ENCODE measurements around the gene SAFB.
"Not testable (repeated sequence)": the region's sequence is repeated elsewhere in the genome, so short reads cannot be mapped to it uniquely, and the experiment has no call there.

The SAFB gene

GRCh38 chr19:5595745-5596144 is 27.1 kb upstream of the SAFB start:
- no peak for DNase-seq

DNA sequence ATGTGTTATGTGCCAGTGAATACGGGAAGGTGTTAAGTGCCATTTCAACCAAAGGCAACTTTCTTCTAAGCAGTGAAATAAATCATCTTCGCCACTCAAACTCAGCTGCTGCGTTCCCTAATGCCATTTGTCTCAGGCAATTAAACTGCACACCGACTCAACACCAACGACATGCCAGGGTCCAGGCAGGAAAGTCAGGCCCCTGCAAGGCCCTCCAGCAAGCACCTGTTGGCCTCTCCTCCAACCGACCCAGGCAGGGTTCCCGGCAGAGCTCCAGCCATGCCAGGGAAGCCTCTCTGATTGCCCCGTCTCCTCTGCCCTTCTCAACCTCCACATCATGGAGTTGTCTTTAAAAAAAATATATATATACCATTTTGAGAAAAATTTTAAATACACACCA is 22.1 kb upstream of the SAFB start:
- DNase-seq, result no peak

DNA sequence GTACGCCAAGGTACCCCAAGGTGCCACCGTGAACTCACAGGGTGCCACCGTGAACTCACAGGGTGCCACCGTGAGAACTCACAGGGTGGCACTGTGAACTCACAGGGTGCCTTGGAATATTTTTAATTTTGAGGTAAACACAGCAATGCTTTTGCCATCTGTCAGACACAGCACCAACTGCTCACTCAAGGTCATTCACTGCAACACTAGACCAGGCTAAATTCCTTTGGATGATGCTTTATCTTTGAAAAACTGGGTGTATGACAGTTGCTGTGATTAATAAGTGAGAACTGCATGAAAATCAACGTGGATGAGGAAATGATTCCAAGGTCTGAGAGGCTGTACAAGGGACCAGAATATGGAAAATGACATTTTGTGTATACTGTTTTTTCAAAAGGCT is 19.3 kb upstream of the SAFB start:
- DNase-seq, result no peak

DNA sequence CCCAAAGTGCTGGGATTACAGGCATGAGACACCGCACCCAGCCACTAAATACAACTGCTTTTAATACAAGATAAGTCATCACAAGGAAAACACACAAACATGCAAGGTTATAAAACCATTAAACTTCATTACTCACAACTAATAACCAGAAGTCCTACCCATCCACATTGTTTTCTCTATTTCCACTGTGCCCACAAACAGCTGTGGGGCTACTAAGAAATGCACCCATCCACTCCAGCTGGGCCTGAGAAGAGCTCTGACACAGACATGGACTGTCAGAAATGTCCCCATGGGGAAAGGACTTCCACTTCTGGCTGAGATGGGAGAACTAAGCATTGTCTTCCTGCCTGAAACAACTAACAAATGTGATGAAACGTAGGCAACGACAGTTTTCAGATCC is 17.5 kb upstream of the SAFB start:
- DNase-seq, result no peak

DNA sequence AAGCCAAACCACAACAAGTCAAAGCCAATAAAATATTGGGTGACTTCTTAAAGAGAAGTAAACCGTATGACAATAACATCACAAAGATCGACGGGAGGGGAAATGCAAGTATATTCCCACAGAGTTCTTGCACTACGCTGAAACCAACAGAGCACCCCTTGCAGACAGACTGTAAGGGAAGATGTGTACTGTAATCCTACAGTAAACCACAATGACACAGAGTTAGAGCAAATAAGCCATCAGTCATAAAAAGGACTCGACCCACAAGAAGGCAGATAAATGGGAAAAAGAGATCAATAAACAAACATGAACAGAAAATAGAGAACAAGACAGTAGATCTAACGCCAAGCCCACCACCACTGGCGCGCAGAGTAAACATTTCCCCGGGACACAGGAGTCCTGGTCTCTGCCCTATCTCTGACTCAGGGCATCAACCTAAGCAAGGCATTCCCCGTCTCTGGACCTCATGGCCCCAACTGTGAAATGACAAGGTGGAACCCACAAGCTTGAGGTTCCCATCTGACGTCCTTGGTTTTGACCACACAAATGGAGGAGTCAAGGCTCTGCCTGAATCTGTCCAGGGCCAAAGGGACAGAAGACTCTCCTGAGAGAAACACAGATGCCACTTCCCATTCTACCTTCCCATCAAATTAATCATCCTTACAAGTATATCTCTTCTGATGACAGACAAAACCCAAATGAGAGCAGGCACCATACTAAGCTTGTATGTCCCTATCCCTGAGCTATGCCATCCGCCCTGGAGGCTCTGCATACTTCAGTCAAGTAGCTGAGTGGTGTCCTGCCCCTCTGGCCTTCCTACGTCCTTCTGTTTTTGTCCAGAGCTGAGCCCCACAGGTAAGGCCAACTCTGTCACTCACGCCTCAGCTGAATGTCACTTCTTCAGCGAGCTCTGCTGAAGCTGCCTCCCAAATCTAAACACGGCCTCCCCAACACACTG is 15.3 kb upstream of the SAFB start:
- DNase-seq, result no peak

- no peak for DNase-seq
Observed at GRCh38 chr19:5608291-5608690, 14.6 kb upstream of the SAFB start.

- DNase-seq, result not testable (repeated sequence)
Observed at GRCh38 chr19:5608766-5609165, 14.1 kb upstream of the SAFB start.

GRCh38 chr19:5609881-5610448 is 12.9 kb upstream of the SAFB start:
- no peak for DNase-seq

DNA sequence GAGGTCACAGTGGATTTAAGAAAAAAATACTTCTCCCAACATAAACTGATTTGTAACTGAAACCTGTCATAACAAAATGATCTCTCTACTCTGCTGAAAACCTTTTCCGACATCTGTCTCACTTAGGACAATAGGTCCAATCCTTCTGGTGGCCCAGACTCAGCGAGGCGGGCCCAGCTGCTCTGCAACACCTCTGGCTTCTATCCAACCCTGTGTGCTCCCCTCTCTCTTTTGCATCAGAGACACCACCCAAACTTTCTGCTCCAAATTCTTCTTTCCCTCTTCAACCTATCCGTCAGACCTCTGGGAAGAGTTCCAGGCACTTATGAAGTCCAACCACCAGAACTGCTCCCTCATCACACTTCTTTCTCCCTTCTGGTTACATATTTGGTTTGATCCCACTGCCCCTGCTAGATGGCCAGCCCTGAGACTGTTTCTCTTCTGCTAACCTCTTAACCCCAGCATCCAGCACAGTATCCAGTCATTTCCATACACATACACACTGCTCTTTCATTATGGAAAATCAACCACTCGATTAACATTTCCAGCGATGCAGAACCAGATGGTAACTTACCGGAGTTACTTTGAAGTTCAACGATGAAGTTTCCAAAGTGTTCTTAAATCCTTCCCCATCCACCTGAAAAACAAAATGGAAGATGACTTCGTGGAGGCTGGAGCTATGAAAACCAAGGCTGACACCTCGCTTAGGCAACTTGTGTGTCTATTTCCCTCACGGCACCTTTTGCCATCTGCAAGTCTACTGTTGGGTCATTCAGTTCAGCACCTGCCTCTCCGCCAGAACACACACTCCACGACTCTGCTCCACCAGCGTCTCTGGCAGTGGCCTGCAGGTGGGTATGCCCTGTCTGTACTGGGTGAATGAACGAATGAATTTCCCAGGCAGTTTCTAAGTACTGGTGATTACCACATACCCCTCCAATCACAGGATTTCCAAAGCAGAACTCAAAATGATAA is 9.7 kb upstream of the SAFB start:
- DNase-seq, result no peak

- DNase-seq, result no peak
Observed at GRCh38 chr19:5615756-5616327, 7.0 kb upstream of the SAFB start.

DNA sequence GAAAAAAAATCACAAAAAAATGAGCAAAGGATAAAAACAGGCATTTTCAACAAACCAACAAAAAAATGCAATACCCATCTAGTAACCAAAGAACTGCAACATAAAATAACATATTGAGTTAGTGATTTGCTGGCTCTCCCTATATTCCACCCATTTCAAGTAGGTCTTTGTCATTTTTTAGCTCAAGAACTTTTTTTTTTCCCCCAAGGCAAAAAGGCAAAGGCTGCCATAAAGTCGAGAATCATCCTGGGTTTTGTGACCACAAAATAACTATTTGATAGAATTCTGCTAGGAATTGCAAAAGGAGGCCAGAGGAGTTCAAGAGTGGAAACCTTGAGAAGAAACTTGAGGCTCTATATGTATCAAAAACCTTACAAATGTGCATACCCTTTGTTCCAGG is 5.8 kb upstream of the SAFB start:
- no peak for DNase-seq

DNA sequence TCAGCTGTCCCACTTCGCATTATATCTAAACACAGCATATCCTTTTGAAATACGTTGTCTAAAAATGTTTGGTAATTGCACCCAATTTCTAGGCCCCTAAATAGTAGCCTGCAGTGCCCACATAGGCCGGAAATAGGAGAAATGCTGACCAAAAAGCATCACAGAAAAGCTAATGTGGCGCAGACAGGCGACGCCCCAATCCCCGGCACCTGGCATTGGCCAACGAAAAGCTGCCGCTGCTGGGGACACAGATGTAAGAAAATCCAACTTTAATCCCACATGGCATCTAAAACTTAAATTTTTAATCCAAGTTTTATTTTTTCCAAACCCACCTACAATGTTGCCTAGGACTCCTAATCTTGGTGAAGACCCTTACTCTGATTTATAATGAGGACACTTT is 4.3 kb upstream of the SAFB start:
- DNase-seq, result no peak

DNA sequence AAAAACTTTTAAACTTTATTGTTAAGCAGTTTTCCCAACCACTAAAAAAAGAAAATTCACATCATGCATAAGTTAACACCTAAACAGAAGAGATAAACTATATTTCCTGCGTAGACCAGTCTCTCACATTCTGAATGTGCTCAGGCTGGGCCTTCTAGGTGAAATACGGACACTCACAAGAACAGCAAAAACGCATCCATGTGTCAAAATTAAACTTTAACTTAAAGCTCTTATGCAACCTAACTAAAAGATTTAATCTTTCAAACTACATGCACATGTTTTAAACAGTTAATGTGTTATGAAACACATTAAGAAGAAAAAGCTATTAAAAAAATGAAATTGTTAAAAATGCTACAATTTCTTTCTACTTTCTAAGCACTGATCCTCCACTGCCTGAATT is 2.9 kb upstream of the SAFB start:
- no peak for DNase-seq

DNA sequence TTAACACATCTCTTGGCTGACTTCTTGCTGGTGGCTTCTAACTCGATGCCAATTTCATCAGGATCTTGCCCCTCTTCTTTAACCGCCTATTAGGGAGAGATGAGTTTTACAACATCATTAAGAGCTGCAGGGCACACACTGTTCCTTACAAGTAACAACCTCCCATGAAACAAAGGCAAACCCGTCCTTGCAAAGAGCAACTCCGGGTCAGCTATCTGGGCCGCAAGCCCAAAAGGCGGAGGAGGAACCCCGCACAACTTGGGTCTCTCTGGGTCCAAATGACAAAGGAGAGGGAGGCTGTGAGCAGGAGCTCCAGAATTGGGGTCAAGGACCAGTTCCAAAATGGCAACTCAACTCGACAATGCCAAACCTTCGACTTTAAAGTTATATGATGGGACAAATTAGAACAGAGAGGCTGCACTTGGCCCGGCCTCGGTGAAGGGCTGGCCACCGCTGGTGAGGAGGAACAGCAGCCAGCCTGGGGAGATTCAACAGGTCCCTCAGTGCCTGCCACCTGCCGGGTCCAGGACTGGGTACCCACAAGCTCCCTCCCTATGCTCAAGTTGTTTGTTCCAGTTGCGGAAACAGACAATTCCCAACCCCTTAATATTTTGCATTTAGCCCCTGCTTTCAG is 1.5 kb upstream of the SAFB start:
- DNase-seq, result no peak

DNA sequence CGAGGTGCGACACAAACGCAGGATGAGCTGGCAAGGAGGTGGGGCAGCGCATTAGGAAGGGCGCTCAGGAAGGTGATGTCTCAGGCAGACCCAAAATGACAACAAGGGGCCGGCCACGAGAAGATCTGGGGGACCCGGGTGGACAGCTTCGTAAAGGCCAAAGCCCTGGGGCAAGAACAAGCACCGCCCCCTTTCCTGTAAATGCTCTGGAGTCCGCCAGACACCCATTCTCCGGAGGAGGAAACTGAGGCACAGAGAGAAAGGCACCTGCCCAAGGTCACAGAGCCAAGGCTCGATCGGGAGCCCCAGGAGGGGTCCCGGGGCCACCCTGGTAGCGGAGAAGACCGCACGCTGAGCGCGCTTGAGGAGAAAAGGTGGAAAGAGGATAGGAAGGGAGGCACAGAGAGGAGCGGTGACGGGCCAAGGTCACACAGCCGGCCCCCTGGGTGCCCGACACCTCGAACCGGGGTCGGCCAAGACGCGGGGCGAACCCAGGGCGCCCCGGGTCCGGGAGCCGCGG is 878 bp upstream of the SAFB start:
- DNase-seq, result no peak

GRCh38 chr19:5623397-5624017 is 624 bp downstream of the SAFB start:
- no peak for DNase-seq

DNA sequence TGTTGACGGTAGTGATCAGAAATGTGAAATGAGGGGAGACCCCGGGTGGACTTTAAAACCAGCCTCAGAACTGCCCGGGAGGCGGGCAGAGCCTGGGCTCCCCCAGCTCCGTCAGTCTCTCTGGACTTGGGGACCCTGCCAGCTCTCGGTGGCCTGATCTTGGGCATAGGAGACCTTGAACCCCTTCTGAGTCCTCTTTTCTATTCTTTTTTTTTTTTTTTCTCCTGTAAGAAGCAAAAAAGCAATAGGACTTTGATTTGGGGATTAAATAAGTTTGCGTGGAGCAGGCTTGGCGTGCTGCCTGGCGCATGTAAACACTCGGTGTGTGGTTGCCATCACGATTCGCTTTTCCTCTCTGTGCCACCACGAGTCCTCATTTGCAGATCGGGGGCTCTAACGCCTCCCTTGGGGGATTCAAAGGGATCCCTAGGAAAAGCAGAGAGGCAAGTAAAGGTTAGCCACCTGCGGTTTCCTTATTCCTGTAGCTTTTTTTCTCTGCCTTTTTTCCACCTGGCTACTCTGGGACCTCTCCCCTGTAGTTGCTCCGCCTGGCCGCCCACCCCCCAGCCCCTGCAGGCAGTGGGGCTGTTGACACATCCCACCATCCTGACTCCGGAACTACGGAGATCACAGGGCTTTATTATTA is 1.3 kb downstream of the SAFB start:
- no peak for DNase-seq

- DNase-seq, result no peak
Observed at GRCh38 chr19:5624741-5625278, 1.9 kb downstream of the SAFB start.

DNA sequence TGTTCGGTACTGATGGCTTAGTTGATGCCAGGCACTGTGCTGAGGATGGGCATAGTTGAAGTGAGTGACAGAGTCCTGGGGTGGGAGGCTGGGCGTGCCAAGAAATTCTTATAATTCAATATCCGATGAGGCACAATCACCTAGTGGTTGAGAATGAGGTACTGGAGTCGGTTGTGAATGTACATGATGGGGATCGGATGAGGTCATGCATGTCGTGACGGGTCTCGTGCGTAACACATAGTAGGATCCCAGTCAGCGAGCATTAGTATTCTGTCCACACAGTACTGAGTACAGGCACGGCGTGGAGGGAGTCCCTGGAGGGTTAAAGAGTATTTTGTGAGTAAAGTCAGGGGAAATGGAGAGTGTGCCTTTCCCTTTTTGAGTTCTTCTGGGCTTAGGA is 2.8 kb downstream of the SAFB start:
- no peak for DNase-seq

DNA sequence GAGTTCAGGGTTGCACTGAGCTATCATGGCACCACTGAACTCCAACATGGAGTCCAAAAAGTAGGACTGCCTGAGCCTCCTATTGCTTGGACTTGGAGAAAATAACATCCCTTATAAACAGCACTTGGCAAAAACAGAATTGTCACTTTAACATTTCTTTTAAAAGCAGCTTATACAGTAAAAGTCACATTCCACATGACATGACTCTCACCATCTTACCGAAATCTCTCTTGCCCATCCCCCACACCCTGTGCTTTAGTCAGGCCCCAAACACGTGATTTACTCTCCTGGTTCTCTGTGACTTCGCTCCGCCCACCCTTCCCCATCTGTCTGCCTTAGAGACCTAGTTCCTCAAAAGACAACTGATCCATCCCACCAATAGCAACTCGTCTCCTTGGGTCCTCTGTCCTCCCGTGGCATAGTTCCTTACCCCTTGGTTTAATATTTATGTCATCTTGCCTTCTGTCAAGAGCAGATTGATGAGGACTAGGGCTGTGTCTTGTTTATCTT is 4.6 kb downstream of the SAFB start:
- no peak for DNase-seq

DNA sequence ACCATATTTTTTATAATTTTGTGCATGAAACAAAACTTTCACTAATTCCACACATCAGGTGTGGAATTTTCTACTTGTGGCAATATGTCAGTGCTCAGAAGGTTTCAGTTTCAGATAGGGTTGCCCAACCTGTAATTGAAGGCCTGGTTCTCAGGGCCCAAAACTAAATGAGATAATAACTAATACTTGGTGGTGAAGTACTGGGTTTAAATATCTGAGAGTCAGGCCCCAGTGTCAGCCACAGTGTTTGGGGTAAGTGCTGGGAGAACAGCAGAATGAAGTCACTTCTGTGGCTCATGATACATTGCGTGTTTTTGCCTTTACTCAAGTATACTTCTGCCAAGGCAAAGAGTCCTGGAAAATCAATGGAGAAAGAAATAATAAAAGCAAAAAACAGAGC is 5.6 kb downstream of the SAFB start:
- DNase-seq, result no peak
